ENCODE data around the gene INSL4. TPM values are rescaled to one million over a fixed set of nuclear protein-coding genes. Genes with fewer than 3 reads are reported as not detected.

Gene INSL4
- total RNA-seq, 2 experiments from 2014 or later: not detected

GRCh38 chr9:5263351-5264218 lies 32.4 kb downstream of the INSL4 start:
- ChIA-PET CTCF (interaction anchor here (0.7 to 1.2 kb wide), 5 partner anchors 77 to 572 kb away, joined by 3 to 4 read pairs (median 3); no protein-coding TSS in a partner anchor), POLR2A (no interaction called here)
- peaks cover 10% of the 10 kb centered on the region for H3K4me1 Mint-ChIP-seq (ENCODE audit: low read depth)
- no peaks in the 10 kb centered on the region for H3K27me3 Mint-ChIP-seq (ENCODE audit: low read depth)
- H3K36me3 Mint-ChIP-seq (ENCODE audit: low read depth): peaks cover 2% of the 10 kb centered on the region
- peaks cover 7% of the 10 kb centered on the region for H3K9me3 Mint-ChIP-seq (ENCODE audit: insufficient read depth)
- no peak overlapping the region for H3K4me3 Mint-ChIP-seq
- ATAC-seq (peak; percentile 19), DNase-seq (no peak)
- no peak overlapping the region for H3K27ac Mint-ChIP-seq

- Mint-ChIP-seq H3K27me3 (ENCODE audit: low read depth) (no peaks in the 10 kb centered on the region), H3K4me3 (no peak overlapping the region), H3K9me3 (ENCODE audit: insufficient read depth) (peaks cover 4% of the 10 kb centered on the region), H3K27ac (no peak overlapping the region), H3K36me3 (ENCODE audit: low read depth) (peaks cover 2% of the 10 kb centered on the region), H3K4me1 (ENCODE audit: low read depth) (peaks cover 10% of the 10 kb centered on the region)
- CTCF ChIA-PET: interaction anchor here (0.8 to 1.2 kb wide), 4 partner anchors 78 to 571 kb away, joined by 3 to 4 read pairs (median 4); no protein-coding TSS in a partner anchor
- DNase-seq (no peak), ATAC-seq (no peak)
- POLR2A ChIA-PET: no interaction called here
Measured at GRCh38 chr9:5264219-5264595, 33.0 kb downstream of the INSL4 start.

- H3K4me1 Mint-ChIP-seq (ENCODE audit: low read depth): peaks cover 10% of the 10 kb centered on the region
- no peaks in the 10 kb centered on the region for H3K36me3 Mint-ChIP-seq (ENCODE audit: low read depth)
- ChIA-PET POLR2A (no interaction called here), CTCF (no interaction called here)
- no peak for DNase-seq
- H3K4me3 Mint-ChIP-seq: no peak overlapping the region
- no peak for ATAC-seq
- H3K27ac Mint-ChIP-seq: no peak overlapping the region
- H3K27me3 Mint-ChIP-seq (ENCODE audit: low read depth): no peaks in the 10 kb centered on the region
- no peaks in the 10 kb centered on the region for H3K9me3 Mint-ChIP-seq (ENCODE audit: insufficient read depth)
Measured at GRCh38 chr9:5265939-5266338, 34.7 kb downstream of the INSL4 start.

GRCh38 chr9:5269249-5269715 lies 38.1 kb downstream of the INSL4 start:
- Mint-ChIP-seq H3K27me3 (ENCODE audit: low read depth) (no peaks in the 10 kb centered on the region), H3K4me1 (ENCODE audit: low read depth) (peaks cover 10% of the 10 kb centered on the region), H3K9me3 (ENCODE audit: insufficient read depth) (no peaks in the 10 kb centered on the region), H3K4me3 (no peak overlapping the region), H3K36me3 (ENCODE audit: low read depth) (no peaks in the 10 kb centered on the region), H3K27ac (no peak overlapping the region)
- ChIA-PET CTCF (interaction anchor here (0.8 kb wide), 1 partner anchor 84 kb away, joined by 4 read pairs; the partner anchor contains the start of gene INSL6), POLR2A (no interaction called here)
- ATAC-seq: no peak
- no peak for DNase-seq

GRCh38 chr9:5274770-5275169 lies 43.6 kb downstream of the INSL4 start:
- no peaks in the 10 kb centered on the region for H3K9me3 Mint-ChIP-seq (ENCODE audit: insufficient read depth)
- H3K4me3 Mint-ChIP-seq: no peak overlapping the region
- CTCF ChIA-PET: interaction anchor here (0.6 to 1.3 kb wide), 2 partner anchors 13 to 89 kb away, joined by 3 to 4 read pairs; no protein-coding TSS in a partner anchor
- DNase-seq: no peak
- no peaks in the 10 kb centered on the region for H3K27me3 Mint-ChIP-seq (ENCODE audit: low read depth)
- no peak overlapping the region for H3K27ac Mint-ChIP-seq
- no peaks in the 10 kb centered on the region for H3K4me1 Mint-ChIP-seq (ENCODE audit: low read depth)
- ATAC-seq: no peak
- POLR2A ChIA-PET: no interaction called here
- H3K36me3 Mint-ChIP-seq (ENCODE audit: low read depth): no peaks in the 10 kb centered on the region

- no peak for ATAC-seq
- no peak overlapping the region for H3K27ac Mint-ChIP-seq
- H3K4me1 Mint-ChIP-seq (ENCODE audit: low read depth): no peaks in the 10 kb centered on the region
- DNase-seq: no peak
- H3K36me3 Mint-ChIP-seq (ENCODE audit: low read depth): peaks cover 2% of the 10 kb centered on the region
- CTCF ChIA-PET: no interaction called here
- H3K9me3 Mint-ChIP-seq (ENCODE audit: insufficient read depth): no peaks in the 10 kb centered on the region
- POLR2A ChIA-PET: no interaction called here
- no peak overlapping the region for H3K4me3 Mint-ChIP-seq
- peaks cover 2% of the 10 kb centered on the region for H3K27me3 Mint-ChIP-seq (ENCODE audit: low read depth)
Measured at GRCh38 chr9:5278486-5278885, 47.3 kb downstream of the INSL4 start.

Other genes starting within 250 kb of the INSL4 start
- gene JAK2, start 246.1 kb upstream of the INSL4 start, total RNA-seq: 10 to 100 TPM; 25.7 to 27.2 TPM
- not detected for gene INSL6, start 45.8 kb upstream of the INSL4 start, total RNA-seq
- 1 to 10 TPM; 2.2 to 2.8 TPM for gene RLN2, start 73.3 kb downstream of the INSL4 start, total RNA-seq
- 1 to 10 TPM; 1.3 to 1.5 TPM for gene RLN1, start 108.5 kb downstream of the INSL4 start, total RNA-seq
- 10 to 100 TPM; 30.5 to 30.7 TPM for gene PLGRKT, start 206.5 kb downstream of the INSL4 start, total RNA-seq
- 1 to 10 TPM; 4.0 to 4.9 TPM for gene CD274, start 219.1 kb downstream of the INSL4 start, total RNA-seq